HepG2 (cell line): ENCODE results near the gene SMAP1. TPM values are rescaled to one million over a fixed set of nuclear protein-coding genes. Genes with fewer than 3 reads are reported as not detected.

ENCODE experiments used
- ATF6 ChIP-seq: sonication (generic); formaldehyde crosslinking; conservative IDR thresholded peaks from 2 replicates; pipeline ENCODE4 v1.4.0; 2020; ENCODE audit warnings: missing genetic modification reagents
- CHD2 ChIP-seq: IDR thresholded peaks from 2 replicates; pipeline ENCODE4 v1.6.1; 2011; ENCODE audit warnings: low read depth, low read length, improper control_type of control experiment
- MED13 ChIP-seq: sonication (generic); formaldehyde crosslinking; IDR thresholded peaks from 2 replicates; pipeline ENCODE4 v1.5.0; 2020; ENCODE audit warnings: missing genetic modification reagents
- MYPOP ChIP-seq: sonication (generic); formaldehyde crosslinking; IDR thresholded peaks from 2 replicates; pipeline ENCODE4 v1.8.1; 2023; ENCODE audit warnings: mild to moderate bottlenecking, moderate library complexity, missing genetic modification reagents
- PRDM10 ChIP-seq: sonication (generic); formaldehyde crosslinking; IDR thresholded peaks from 2 replicates; pipeline ENCODE4 v1.4.0; 2020; ENCODE audit warnings: low read depth, missing genetic modification reagents
- YY1 ChIP-seq: IDR thresholded peaks from 2 replicates; pipeline ENCODE4 v1.6.1; 2011; ENCODE audit warnings: low read length, low read depth, moderate library complexity, mild to moderate bottlenecking; ENCODE audit not compliant: insufficient read depth, insufficient replicate concordance
- ZBTB44 ChIP-seq: sonication (generic); formaldehyde crosslinking; IDR thresholded peaks from 2 replicates; pipeline ENCODE4 v1.4.0; 2020; ENCODE audit warnings: missing genetic modification reagents
- ZC3H4 ChIP-seq: sonication (generic); formaldehyde crosslinking; IDR thresholded peaks from 2 replicates; pipeline ENCODE4 v1.4.0; 2020; ENCODE audit warnings: missing genetic modification reagents, borderline replicate concordance
- polyA plus RNA-seq, 8 experiments: library from polyadenylated mRNA; depleted of rRNA in 3 of 8; stranded (reverse) in 7 of 8; unstranded in 1 of 8; fragments of >200 nt; fragmentation: Illumina TruSeq in 4 of 8; extraction: Trizol in 4 of 8; gene quantifications; 2 replicates each; pipeline versions ENCODE4 v1.2.1 to v1.2.3, GENCODE V29; 2011 to 2016; ENCODE audit warnings: low read depth in 4 of 8, missing spikeins in 1 of 8, mixed read lengths in 1 of 8; ENCODE audit not compliant: insufficient read depth in 1 of 8
- total RNA-seq, 5 experiments: library from RNA; depleted of rRNA; stranded (reverse); fragments of >200 nt; fragmentation: Illumina TruSeq; extraction: Trizol; gene quantifications; 2 replicates each; pipeline ENCODE4 v1.2.3, GENCODE V29; 2016; ENCODE audit warnings: low read depth in 1 of 5
- TF ChIP-seq, protein P1 (sequence below): sonication (generic); formaldehyde crosslinking; IDR thresholded peaks from 2 replicates; pipeline ENCODE4 v1.4.0; 2020; ENCODE audit warnings: missing genetic modification reagents
- TF ChIP-seq, protein P2 (sequence below): sonication (generic); formaldehyde crosslinking; IDR thresholded peaks from 2 replicates; pipeline ENCODE4 v1.4.0; 2020; ENCODE audit warnings: mild to moderate bottlenecking, missing genetic modification reagents, borderline replicate concordance

Gene SMAP1
- total and polyA plus RNA-seq, 2 of the 13 experiments (the other 11 are each of a cell fraction or from before 2014, with no cell fraction given): 13.4 to 17.8 TPM

DNA sequence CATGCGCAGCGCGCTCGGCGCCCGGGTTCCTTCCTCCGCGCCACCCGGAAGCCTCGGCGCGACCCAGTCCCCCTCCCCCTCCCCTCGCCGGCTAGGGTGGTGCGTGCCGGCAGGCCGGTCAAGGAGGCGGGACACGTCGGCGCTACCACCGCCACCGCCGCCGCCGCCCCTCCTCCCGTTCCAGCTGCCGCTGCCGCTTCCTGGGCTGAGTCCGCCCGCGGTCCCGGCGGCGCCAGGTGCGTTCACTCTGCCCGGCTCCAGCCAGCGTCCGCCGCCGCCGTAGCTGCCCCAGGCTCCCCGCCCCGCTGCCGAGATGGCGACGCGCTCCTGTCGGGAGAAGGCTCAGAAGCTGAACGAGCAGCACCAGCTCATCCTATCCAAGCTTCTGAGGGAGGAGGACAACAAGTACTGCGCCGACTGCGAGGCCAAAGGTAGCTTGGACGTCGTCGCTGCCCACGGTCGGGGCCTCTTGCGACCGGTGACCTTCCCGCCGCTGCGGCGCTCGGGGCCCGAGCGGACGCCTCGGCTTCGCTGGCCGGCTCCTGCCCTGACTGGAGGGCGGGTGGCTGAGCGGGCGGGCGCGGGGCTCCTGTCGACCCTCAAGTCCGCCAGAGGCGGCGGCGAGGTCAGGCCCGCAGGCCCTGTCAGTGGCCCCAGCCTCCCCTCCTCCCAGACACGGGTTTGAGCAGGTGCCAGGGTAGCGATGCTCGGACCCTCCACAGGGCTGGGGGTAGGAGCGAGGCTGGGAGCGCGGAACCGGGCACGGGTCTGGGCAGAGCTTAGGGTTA lies at the start of gene SMAP1 (continued):
- TF ChIP-seq, protein P1, sequence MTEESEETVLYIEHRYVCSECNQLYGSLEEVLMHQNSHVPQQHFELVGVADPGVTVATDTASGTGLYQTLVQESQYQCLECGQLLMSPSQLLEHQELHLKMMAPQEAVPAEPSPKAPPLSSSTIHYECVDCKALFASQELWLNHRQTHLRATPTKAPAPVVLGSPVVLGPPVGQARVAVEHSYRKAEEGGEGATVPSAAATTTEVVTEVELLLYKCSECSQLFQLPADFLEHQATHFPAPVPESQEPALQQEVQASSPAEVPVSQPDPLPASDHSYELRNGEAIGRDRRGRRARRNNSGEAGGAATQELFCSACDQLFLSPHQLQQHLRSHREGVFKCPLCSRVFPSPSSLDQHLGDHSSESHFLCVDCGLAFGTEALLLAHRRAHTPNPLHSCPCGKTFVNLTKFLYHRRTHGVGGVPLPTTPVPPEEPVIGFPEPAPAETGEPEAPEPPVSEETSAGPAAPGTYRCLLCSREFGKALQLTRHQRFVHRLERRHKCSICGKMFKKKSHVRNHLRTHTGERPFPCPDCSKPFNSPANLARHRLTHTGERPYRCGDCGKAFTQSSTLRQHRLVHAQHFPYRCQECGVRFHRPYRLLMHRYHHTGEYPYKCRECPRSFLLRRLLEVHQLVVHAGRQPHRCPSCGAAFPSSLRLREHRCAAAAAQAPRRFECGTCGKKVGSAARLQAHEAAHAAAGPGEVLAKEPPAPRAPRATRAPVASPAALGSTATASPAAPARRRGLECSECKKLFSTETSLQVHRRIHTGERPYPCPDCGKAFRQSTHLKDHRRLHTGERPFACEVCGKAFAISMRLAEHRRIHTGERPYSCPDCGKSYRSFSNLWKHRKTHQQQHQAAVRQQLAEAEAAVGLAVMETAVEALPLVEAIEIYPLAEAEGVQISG: peak; percentile 82
- TF ChIP-seq YY1 (peak; percentile 36), CHD2 (no peak), ZC3H4 (no peak), ZBTB44 (CRISPR knock-in tag) (no peak), MYPOP (CRISPR knock-in tag) (peak; percentile 80), MED13 (no peak; the same call in 1 of the 2 replicates), PRDM10 (CRISPR knock-in tag) (0 out of 2 replicates have a peak, but pooled peaks have one; percentile 73), ATF6 (CRISPR knock-in tag) (no peak)
- TF ChIP-seq, protein P2, sequence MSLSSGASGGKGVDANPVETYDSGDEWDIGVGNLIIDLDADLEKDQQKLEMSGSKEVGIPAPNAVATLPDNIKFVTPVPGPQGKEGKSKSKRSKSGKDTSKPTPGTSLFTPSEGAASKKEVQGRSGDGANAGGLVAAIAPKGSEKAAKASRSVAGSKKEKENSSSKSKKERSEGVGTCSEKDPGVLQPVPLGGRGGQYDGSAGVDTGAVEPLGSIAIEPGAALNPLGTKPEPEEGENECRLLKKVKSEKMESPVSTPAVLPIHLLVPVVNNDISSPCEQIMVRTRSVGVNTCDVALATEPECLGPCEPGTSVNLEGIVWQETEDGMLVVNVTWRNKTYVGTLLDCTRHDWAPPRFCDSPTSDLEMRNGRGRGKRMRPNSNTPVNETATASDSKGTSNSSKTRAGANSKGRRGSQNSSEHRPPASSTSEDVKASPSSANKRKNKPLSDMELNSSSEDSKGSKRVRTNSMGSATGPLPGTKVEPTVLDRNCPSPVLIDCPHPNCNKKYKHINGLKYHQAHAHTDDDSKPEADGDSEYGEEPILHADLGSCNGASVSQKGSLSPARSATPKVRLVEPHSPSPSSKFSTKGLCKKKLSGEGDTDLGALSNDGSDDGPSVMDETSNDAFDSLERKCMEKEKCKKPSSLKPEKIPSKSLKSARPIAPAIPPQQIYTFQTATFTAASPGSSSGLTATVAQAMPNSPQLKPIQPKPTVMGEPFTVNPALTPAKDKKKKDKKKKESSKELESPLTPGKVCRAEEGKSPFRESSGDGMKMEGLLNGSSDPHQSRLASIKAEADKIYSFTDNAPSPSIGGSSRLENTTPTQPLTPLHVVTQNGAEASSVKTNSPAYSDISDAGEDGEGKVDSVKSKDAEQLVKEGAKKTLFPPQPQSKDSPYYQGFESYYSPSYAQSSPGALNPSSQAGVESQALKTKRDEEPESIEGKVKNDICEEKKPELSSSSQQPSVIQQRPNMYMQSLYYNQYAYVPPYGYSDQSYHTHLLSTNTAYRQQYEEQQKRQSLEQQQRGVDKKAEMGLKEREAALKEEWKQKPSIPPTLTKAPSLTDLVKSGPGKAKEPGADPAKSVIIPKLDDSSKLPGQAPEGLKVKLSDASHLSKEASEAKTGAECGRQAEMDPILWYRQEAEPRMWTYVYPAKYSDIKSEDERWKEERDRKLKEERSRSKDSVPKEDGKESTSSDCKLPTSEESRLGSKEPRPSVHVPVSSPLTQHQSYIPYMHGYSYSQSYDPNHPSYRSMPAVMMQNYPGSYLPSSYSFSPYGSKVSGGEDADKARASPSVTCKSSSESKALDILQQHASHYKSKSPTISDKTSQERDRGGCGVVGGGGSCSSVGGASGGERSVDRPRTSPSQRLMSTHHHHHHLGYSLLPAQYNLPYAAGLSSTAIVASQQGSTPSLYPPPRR (CRISPR knock-in tag): peak; percentile 71
